Upper lobe of left lung (tissue), 4 donors: ENCODE data around the gene LHFPL3.

Source experiments
- POLR2A ChIP-seq, 4 donors: fragments of 450-650 bp; IDR thresholded peaks; one replicate each; pipeline ENCODE4 v1.5.1; 2016 to 2017; ENCODE audit warnings: antibody characterized with exemption in 4 of 4, mild to moderate bottlenecking in 2 of 4
- POLR2AphosphoS5 ChIP-seq, 2 donors: sonication (generic); formaldehyde crosslinking; IDR thresholded peaks; one replicate each; pipeline ENCODE4 v1.5.1; 2017; ENCODE audit warnings: antibody characterized with exemption in 2 of 2
- TF ChIP-seq, protein P1 (sequence below), 6 experiments: fragments of 450-650 bp in 4 of 6; fragments of 200-600 bp in 2 of 6; sonication (generic) in 2 of 6; IDR thresholded peaks; one replicate each; pipeline ENCODE4 v1.5.1; 2016 to 2019; ENCODE audit warnings: antibody characterized with exemption in 6 of 6

DNA sequence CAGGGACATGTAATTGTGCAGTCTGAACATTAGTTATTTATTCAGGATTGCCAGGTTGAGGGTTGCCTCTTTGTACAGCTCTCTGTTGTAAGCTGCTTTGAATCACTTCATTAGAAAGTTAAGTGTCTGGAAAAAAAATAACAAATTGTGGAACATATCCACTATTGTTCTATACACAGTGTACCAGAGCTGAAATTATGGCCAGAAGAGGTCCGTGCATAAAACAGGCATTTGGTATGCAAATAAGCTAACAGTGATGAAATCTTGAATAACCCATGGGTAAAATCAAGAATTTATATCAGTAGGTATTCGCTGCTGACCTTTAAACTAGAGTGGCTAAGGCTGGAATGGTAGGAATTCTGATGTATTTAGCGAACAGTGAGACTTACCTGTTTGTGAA is 152.1 kb downstream of the LHFPL3 start:
- TF ChIP-seq, protein P1, sequence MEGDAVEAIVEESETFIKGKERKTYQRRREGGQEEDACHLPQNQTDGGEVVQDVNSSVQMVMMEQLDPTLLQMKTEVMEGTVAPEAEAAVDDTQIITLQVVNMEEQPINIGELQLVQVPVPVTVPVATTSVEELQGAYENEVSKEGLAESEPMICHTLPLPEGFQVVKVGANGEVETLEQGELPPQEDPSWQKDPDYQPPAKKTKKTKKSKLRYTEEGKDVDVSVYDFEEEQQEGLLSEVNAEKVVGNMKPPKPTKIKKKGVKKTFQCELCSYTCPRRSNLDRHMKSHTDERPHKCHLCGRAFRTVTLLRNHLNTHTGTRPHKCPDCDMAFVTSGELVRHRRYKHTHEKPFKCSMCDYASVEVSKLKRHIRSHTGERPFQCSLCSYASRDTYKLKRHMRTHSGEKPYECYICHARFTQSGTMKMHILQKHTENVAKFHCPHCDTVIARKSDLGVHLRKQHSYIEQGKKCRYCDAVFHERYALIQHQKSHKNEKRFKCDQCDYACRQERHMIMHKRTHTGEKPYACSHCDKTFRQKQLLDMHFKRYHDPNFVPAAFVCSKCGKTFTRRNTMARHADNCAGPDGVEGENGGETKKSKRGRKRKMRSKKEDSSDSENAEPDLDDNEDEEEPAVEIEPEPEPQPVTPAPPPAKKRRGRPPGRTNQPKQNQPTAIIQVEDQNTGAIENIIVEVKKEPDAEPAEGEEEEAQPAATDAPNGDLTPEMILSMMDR (IDR thresholded peaks at IDR 0.05): no peak
- TF ChIP-seq POLR2A (IDR thresholded peaks at IDR 0.05) (no peak), POLR2AphosphoS5 (IDR thresholded peaks at IDR 0.05) (no peak)
